Liver (tissue), 9 donors: ENCODE data around the gene PARVB. TPM values are rescaled to one million over a fixed set of nuclear protein-coding genes. Genes with fewer than 3 reads are reported as not detected.

Experiments
- DNase-seq: peaks from one replicate; pipeline ENCODE4 v3.0.0-alpha.2; 2017; ENCODE audit warnings: low spot score
- H3K27ac ChIP-seq, 2 donors: one replicate each; pipeline ENCODE4 v1.7.0; 2013; ENCODE audit warnings: inconsistent platforms in 2 of 2, low read length in 2 of 2, control low read depth in 1 of 2, low read depth in 1 of 2, mild to moderate bottlenecking in 1 of 2
- H3K27me3 ChIP-seq, 4 donors: one replicate each; pipeline versions ENCODE4 v1.6.1 to v1.7.0; 2013; ENCODE audit warnings: low read length in 3 of 4, inconsistent platforms in 1 of 4, mild to moderate bottlenecking in 1 of 4, moderate library complexity in 1 of 4; ENCODE audit not compliant: control insufficient read depth in 4 of 4, insufficient read depth in 4 of 4
- H3K36me3 ChIP-seq, 4 donors: one replicate each; pipeline versions ENCODE4 v1.6.1 to v1.7.0; 2013; ENCODE audit warnings: low read length in 3 of 4, mild to moderate bottlenecking in 3 of 4, low read depth in 1 of 4, moderate library complexity in 1 of 4; ENCODE audit not compliant: control insufficient read depth in 4 of 4, insufficient read depth in 3 of 4
- H3K4me1 ChIP-seq, 4 donors: one replicate each; pipeline versions ENCODE4 v1.6.1 to v1.7.0; 2013; ENCODE audit warnings: low read length in 3 of 4, mild to moderate bottlenecking in 3 of 4, moderate library complexity in 1 of 4; ENCODE audit not compliant: control insufficient read depth in 4 of 4, insufficient read depth in 4 of 4
- H3K4me3 ChIP-seq, 3 donors: one replicate each; pipeline versions ENCODE4 v1.6.1 to v1.7.0; 2013; ENCODE audit warnings: low read length in 3 of 3, control low read depth in 1 of 3, low read depth in 1 of 3, mild to moderate bottlenecking in 1 of 3
- H3K9ac ChIP-seq, 2 donors: one replicate each; pipeline ENCODE4 v1.7.0; 2013; ENCODE audit warnings: low read length in 2 of 2, mild to moderate bottlenecking in 2 of 2, moderate library complexity in 2 of 2, control low read depth in 1 of 2, low read depth in 1 of 2
- H3K9me3 ChIP-seq, 4 donors: one replicate each; pipeline versions ENCODE4 v1.6.1 to v1.7.0; 2013; ENCODE audit warnings: low read length in 3 of 4; ENCODE audit not compliant: control insufficient read depth in 4 of 4
- ATF3 ChIP-seq: IDR thresholded peaks from 2 replicates; pipeline ENCODE4 v1.6.1; 2016; ENCODE audit warnings: antibody characterized with exemption
- EGR1 ChIP-seq, 2 donors: IDR thresholded peaks; 2 replicates each; pipeline ENCODE4 v1.6.1; 2016 to 2018; ENCODE audit warnings: antibody characterized with exemption in 2 of 2, low read depth in 2 of 2
- FOXA1 ChIP-seq: IDR thresholded peaks from 2 replicates; pipeline ENCODE4 v1.6.1; 2016; ENCODE audit warnings: antibody characterized with exemption
- FOXA2 ChIP-seq: IDR thresholded peaks from 2 replicates; pipeline ENCODE4 v1.6.1; 2016; ENCODE audit warnings: antibody characterized with exemption
- GABPA ChIP-seq, 2 donors: IDR thresholded peaks in 1 of 2; conservative IDR thresholded peaks in 1 of 2; 2 replicates each; pipeline ENCODE4 v1.6.1; 2016; ENCODE audit warnings: antibody characterized with exemption in 2 of 2, mild to moderate bottlenecking in 1 of 2, moderate library complexity in 1 of 2
- HNF4A ChIP-seq, 2 donors: conservative IDR thresholded peaks; 2 replicates each; pipeline ENCODE4 v1.6.1; 2016; ENCODE audit warnings: antibody characterized with exemption in 2 of 2, mild to moderate bottlenecking in 2 of 2
- HNF4G ChIP-seq: IDR thresholded peaks from 2 replicates; pipeline ENCODE4 v1.6.1; 2016; ENCODE audit warnings: antibody characterized with exemption
- NR2F2 ChIP-seq: IDR thresholded peaks from 2 replicates; pipeline ENCODE4 v1.6.1; 2016; ENCODE audit warnings: antibody characterized with exemption
- RAD21 ChIP-seq, 2 donors: IDR thresholded peaks; 2 replicates each; pipeline ENCODE4 v1.6.1; 2016; ENCODE audit warnings: antibody characterized with exemption in 2 of 2, mild to moderate bottlenecking in 2 of 2
- RXRA ChIP-seq, 2 donors: IDR thresholded peaks; 2 replicates each; pipeline ENCODE4 v1.6.1; 2017 to 2018; ENCODE audit warnings: antibody characterized with exemption in 2 of 2, mild to moderate bottlenecking in 1 of 2
- SP1 ChIP-seq: IDR thresholded peaks from 2 replicates; pipeline ENCODE4 v1.6.1; 2018; ENCODE audit warnings: antibody characterized with exemption, mild to moderate bottlenecking
- TAF1 ChIP-seq: conservative IDR thresholded peaks from 2 replicates; pipeline ENCODE4 v1.6.1; 2016; ENCODE audit warnings: antibody characterized with exemption, mild to moderate bottlenecking
- YY1 ChIP-seq: IDR thresholded peaks from 2 replicates; pipeline ENCODE4 v1.6.1; 2016; ENCODE audit warnings: antibody characterized with exemption, mild to moderate bottlenecking
- WGBS: extraction: QIAGEN DNeasy Blood & Tissue Kit; methylation state at CpG from one replicate; pipeline ENCODE4 v1.1.7; 2013; 5-methylcytosine and 5-hydroxymethylcytosine counted together
- polyA plus RNA-seq, 2 donors: library from polyadenylated mRNA; stranded (reverse) in 1 of 2; unstranded in 1 of 2; fragments of 200-250 nt in 1 of 2; fragments of >200 nt in 1 of 2; fragmentation: Nextera tagmentation in 1 of 2; extraction: Ambion mirVana in 1 of 2; gene quantifications; one replicate each; pipeline versions ENCODE4 v1.2.1 to v1.2.3, GENCODE V29; 2013 to 2015
- total RNA-seq, 2 donors: library from RNA; depleted of rRNA; stranded (reverse); fragments of >200 nt; gene quantifications; one replicate each; pipeline ENCODE4 v1.2.3, GENCODE V29; 2014
- TF ChIP-seq, protein P1 (sequence below): IDR thresholded peaks from 2 replicates; pipeline ENCODE4 v1.6.1; 2016; ENCODE audit warnings: antibody characterized with exemption
- TF ChIP-seq, protein P2 (sequence below): IDR thresholded peaks from 2 replicates; pipeline ENCODE4 v1.6.1; 2016; ENCODE audit warnings: antibody characterized with exemption
- TF ChIP-seq, protein P3 (sequence below): IDR thresholded peaks from 2 replicates; pipeline ENCODE4 v1.6.1; 2016; ENCODE audit warnings: antibody characterized with exemption, mild to moderate bottlenecking
- donor health status: healthy.
- donor health status: healthy.
- donor health status: healthy.
- donor health status: healthy.
- donor health status: healthy.

Gene PARVB
- total and polyA plus RNA-seq, 4 donors, result 3.2 to 55.5 (median 17.7) TPM

DNA sequence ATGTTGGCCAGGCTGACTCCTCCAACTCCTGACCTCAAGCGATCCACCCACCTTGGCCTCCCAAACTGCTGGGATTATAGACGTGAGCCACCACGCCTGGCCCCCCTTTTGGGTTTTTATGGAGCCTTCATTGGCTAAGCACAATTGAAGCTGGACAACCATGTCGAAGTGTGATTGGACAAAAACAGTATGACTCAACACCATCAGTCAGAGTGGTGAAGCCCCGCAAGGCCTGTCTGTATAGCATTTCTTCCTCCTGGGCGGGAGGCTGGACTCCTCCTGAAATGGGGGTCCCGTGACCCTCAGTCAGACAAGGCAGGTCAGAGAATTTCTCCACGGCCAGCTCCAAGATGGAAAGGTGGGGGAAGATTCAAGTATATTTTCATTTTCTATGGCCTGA, 3.1 kb upstream of the PARVB start:
- Histone ChIP-seq H3K4me3 (no peak overlapping the region), H3K9ac (no peak overlapping the region), H3K4me1 (peaks cover 2 to 11% (median 5%) of the 10 kb centered on the region in 4 donors), H3K9me3 (no peaks in the 10 kb centered on the region), H3K27ac (no peak overlapping the region), H3K27me3 (no peaks in the 10 kb centered on the region), H3K36me3 (no peaks in the 10 kb centered on the region)
- no peak for DNase-seq
- TF ChIP-seq EGR1 (IDR thresholded peaks at IDR 0.05; ENCODE audit: low read depth in 2 of 2) (no peak), NR2F2 (no peak), FOXA1 (no peak), SP1 (no peak)
- 96% methylated on average over 8 of the region's 8 CpGs for WGBS

DNA sequence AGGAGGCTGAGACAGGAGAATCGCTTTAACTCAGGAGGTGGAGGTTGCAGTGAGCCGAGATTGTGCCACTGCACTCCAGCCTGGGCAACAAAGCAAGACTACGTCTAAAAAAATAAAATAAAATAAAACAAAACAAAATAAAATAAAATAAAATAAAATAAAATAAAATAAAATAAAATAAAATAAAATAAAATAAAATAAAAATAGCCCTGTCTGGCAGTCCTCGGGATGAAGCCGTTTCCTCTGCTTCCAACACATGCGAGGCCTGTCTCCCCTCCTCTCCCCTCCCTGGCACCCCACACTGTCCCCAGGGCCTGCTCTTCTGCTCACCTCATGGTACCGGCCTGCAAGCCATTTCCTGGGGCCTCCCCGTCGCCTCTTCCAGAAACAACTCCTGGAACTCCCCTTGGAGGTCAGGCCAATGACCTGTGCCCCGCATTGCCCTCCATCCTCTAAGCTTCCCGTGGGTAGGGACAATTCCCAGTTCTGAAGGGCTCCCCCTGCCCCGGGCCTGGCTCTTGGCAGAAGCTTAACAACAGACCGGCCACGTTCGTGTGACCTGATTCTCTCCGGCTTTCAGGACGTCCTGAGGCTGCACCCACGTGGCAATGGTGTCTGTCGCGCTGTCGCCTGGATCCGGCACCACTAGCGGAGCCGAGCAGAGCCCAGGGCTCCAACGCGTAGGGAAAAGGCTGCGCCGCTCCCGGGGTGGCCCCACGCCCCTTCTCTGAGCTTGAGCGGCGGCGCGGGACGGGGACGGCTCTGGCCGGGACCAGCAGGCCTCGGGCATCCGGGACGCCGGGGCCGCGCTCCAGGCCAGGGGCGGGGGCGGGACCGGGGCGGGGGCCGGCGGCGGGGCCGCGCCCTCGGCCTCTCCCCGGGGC, 456 bp upstream of the PARVB start:
- Histone ChIP-seq H3K4me1 (peaks cover 2 to 11% (median 6%) of the 10 kb centered on the region in 4 donors), H3K9me3 (no peaks in the 10 kb centered on the region), H3K27me3 (no peaks in the 10 kb centered on the region), H3K4me3 (peak overlapping the region; percentile 56 to 73 (median 64)), H3K27ac (peak overlapping the region; percentile 71 to 75), H3K36me3 (no peaks in the 10 kb centered on the region), H3K9ac (peak overlapping the region in 1 of 2 donors; percentile 53)
- TF ChIP-seq RXRA (IDR thresholded peaks at IDR 0.05) (peak in 1 of 2 donors; percentile 58), NR2F2 (peak; percentile 51), SP1 (no peak)
- TF ChIP-seq, protein P1, sequence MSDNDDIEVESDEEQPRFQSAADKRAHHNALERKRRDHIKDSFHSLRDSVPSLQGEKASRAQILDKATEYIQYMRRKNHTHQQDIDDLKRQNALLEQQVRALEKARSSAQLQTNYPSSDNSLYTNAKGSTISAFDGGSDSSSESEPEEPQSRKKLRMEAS, result peak; percentile 45
- WGBS, result 10% methylated on average over 54 of the region's 54 CpGs
- peak; percentile 57 for DNase-seq

- H3K9me3 ChIP-seq, result no peaks in the 10 kb centered on the region
- H3K4me1 ChIP-seq, result peaks cover 7 to 17% (median 11%) of the 10 kb centered on the region in 4 donors
- DNase-seq, result no peak
- WGBS, result 85% methylated on average over 26 of the region's 26 CpGs
- peak overlapping the region; percentile 89 to 91 for H3K27ac ChIP-seq
- TF ChIP-seq HNF4G, result no peak
- TF ChIP-seq NR2F2, result no peak
- TF ChIP-seq RAD21 (IDR thresholded peaks at IDR 0.05), result no peak
- no peak for TF ChIP-seq FOXA1
- TF ChIP-seq GABPA (IDR thresholded peaks at IDR 0.05 in 1 of 2, conservative IDR thresholded peaks at IDR 0.05 in 1 of 2), result no peak
- TF ChIP-seq, protein P2, sequence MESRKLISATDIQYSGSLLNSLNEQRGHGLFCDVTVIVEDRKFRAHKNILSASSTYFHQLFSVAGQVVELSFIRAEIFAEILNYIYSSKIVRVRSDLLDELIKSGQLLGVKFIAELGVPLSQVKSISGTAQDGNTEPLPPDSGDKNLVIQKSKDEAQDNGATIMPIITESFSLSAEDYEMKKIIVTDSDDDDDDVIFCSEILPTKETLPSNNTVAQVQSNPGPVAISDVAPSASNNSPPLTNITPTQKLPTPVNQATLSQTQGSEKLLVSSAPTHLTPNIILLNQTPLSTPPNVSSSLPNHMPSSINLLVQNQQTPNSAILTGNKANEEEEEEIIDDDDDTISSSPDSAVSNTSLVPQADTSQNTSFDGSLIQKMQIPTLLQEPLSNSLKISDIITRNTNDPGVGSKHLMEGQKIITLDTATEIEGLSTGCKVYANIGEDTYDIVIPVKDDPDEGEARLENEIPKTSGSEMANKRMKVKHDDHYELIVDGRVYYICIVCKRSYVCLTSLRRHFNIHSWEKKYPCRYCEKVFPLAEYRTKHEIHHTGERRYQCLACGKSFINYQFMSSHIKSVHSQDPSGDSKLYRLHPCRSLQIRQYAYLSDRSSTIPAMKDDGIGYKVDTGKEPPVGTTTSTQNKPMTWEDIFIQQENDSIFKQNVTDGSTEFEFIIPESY, result no peak
- no peak for TF ChIP-seq ATF3
- TF ChIP-seq HNF4A (conservative IDR thresholded peaks at IDR 0.05), result no peak
- no peak for TF ChIP-seq SP1
- no peak for TF ChIP-seq YY1
- TF ChIP-seq TAF1, result no peak
- TF ChIP-seq, protein P3, sequence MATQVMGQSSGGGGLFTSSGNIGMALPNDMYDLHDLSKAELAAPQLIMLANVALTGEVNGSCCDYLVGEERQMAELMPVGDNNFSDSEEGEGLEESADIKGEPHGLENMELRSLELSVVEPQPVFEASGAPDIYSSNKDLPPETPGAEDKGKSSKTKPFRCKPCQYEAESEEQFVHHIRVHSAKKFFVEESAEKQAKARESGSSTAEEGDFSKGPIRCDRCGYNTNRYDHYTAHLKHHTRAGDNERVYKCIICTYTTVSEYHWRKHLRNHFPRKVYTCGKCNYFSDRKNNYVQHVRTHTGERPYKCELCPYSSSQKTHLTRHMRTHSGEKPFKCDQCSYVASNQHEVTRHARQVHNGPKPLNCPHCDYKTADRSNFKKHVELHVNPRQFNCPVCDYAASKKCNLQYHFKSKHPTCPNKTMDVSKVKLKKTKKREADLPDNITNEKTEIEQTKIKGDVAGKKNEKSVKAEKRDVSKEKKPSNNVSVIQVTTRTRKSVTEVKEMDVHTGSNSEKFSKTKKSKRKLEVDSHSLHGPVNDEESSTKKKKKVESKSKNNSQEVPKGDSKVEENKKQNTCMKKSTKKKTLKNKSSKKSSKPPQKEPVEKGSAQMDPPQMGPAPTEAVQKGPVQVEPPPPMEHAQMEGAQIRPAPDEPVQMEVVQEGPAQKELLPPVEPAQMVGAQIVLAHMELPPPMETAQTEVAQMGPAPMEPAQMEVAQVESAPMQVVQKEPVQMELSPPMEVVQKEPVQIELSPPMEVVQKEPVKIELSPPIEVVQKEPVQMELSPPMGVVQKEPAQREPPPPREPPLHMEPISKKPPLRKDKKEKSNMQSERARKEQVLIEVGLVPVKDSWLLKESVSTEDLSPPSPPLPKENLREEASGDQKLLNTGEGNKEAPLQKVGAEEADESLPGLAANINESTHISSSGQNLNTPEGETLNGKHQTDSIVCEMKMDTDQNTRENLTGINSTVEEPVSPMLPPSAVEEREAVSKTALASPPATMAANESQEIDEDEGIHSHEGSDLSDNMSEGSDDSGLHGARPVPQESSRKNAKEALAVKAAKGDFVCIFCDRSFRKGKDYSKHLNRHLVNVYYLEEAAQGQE, result no peak
- no peak for TF ChIP-seq FOXA2
- TF ChIP-seq RXRA (IDR thresholded peaks at IDR 0.05), result no peak
- no peaks in the 10 kb centered on the region for H3K27me3 ChIP-seq
- H3K4me3 ChIP-seq, result peak overlapping the region in 1 of 3 donors; percentile 73
- H3K36me3 ChIP-seq, result no peaks in the 10 kb centered on the region
- H3K9ac ChIP-seq, result peak overlapping the region in 1 of 2 donors; percentile 48
Observed at GRCh38 chr22:44025171-44026065, 1.3 kb downstream of the PARVB start.
